NB4 (cell line): ENCODE measurements around the gene SERPINB6.

Experiments used
- CTCF ChIP-seq: IDR thresholded peaks from one replicate; pipeline ENCODE4 v1.5.1; 2012; ENCODE audit warnings: low read depth, low read length
- POLR2A ChIP-seq: IDR thresholded peaks from 2 replicates; pipeline ENCODE4 v1.6.1; 2011; ENCODE audit warnings: mild to moderate bottlenecking; ENCODE audit not compliant: insufficient read length; ENCODE audit errors: extremely low read depth

DNA sequence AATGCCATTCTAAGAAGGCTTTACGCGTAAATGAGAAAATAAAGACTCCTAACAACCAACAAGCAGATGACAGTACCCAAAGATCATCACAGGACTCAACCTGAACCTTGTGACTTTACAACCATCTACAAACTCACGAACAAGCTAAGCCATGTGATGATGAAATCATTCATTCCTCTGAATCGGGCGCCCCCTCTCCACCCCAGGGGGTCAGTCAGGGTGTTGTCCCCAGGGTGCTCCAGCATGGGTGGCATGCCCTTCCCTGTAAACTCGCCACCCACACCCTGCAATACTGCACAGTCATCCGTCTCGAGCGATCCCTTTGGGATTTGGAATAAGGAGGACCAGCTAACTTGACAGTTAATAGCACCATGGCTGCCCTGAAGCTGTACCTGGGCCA lies 12.6 kb downstream of the SERPINB6 start:
- TF ChIP-seq CTCF (no peak), POLR2A (no peak)
